Raji (cell line): Measurements from ENCODE around the gene TEX264.

Experiments used
- POLR2A ChIP-seq: IDR thresholded peaks from 2 replicates; pipeline ENCODE4 v1.6.1; 2011; ENCODE audit warnings: low read depth, low read length, control low read depth; ENCODE audit not compliant: insufficient read depth

The TEX264 gene

GRCh38 chr3:51716805-51717204 lies 45.8 kb downstream of the TEX264 start:
- TF ChIP-seq POLR2A, result no peak

GRCh38 chr3:51717446-51717845 lies 46.4 kb downstream of the TEX264 start:
- TF ChIP-seq POLR2A, result no peak

- TF ChIP-seq POLR2A, result no peak
These were observed 46.9 kb downstream of the TEX264 start for GRCh38 chr3:51717947-51718346.

- no peak for TF ChIP-seq POLR2A
These were observed 47.7 kb downstream of the TEX264 start for GRCh38 chr3:51718547-51719409.

- TF ChIP-seq POLR2A, result no peak
These were observed 48.5 kb downstream of the TEX264 start for GRCh38 chr3:51719410-51720025.

GRCh38 chr3:51720292-51721061 lies 49.4 kb downstream of the TEX264 start:
- no peak for TF ChIP-seq POLR2A

GRCh38 chr3:51721062-51721745 lies 50.2 kb downstream of the TEX264 start:
- TF ChIP-seq POLR2A, result no peak

- TF ChIP-seq POLR2A, result no peak
These were observed 51.3 kb downstream of the TEX264 start for GRCh38 chr3:51722362-51722761.

GRCh38 chr3:51727500-51727899 lies 56.4 kb downstream of the TEX264 start:
- TF ChIP-seq POLR2A, result no peak

GRCh38 chr3:51729042-51729633 lies 58.1 kb downstream of the TEX264 start:
- TF ChIP-seq POLR2A, result no peak

- TF ChIP-seq POLR2A, result no peak
These were observed 63.0 kb downstream of the TEX264 start for GRCh38 chr3:51733859-51734571.

- TF ChIP-seq POLR2A, result no peak
These were observed 63.5 kb downstream of the TEX264 start for GRCh38 chr3:51734572-51734907.

GRCh38 chr3:51735039-51735438 lies 64.0 kb downstream of the TEX264 start:
- TF ChIP-seq POLR2A, result no peak

GRCh38 chr3:51735950-51736349 lies 64.9 kb downstream of the TEX264 start:
- no peak for TF ChIP-seq POLR2A
